Central memory CD8-positive, alpha-beta T cell (primary cell): ENCODE results near the gene FUT8.

Experiments
- ATAC-seq: fragments of 150-1000 bp; cut with Tn5 transposase; replicated peaks from 2 replicates; pipeline ENCODE4 v1.10.0; 2022; ENCODE audit warnings: mild to moderate bottlenecking, moderate FRiP score, moderate number of reproducible peaks; ENCODE audit not compliant: poor library complexity, severe bottlenecking; ENCODE audit errors: extremely low read depth
- DNase-seq, 2 donors: peaks; one replicate each; pipeline ENCODE4 v3.0.0; 2021; ENCODE audit warnings: low spot score in 2 of 2
- H3K27ac Mint-ChIP-seq: one replicate; pipeline ENCODE4 v1.8.0; 2022; ENCODE audit warnings: low read depth, mild to moderate bottlenecking, moderate library complexity, mixed read lengths
- H3K27me3 Mint-ChIP-seq: one replicate; pipeline ENCODE4 v1.8.0; 2022; ENCODE audit warnings: mixed read lengths
- H3K36me3 Mint-ChIP-seq: one replicate; pipeline ENCODE4 v1.8.0; 2022; ENCODE audit warnings: mild to moderate bottlenecking, moderate library complexity, mixed read lengths; ENCODE audit not compliant: insufficient read depth
- H3K4me1 Mint-ChIP-seq: one replicate; pipeline ENCODE4 v1.8.0; 2022; ENCODE audit warnings: mixed read lengths
- H3K4me3 Mint-ChIP-seq: one replicate; pipeline ENCODE4 v1.8.0; 2022; ENCODE audit warnings: mild to moderate bottlenecking, moderate library complexity, mixed read lengths
- H3K9me3 Mint-ChIP-seq: one replicate; pipeline ENCODE4 v1.8.0; 2022; ENCODE audit warnings: mixed read lengths

FUT8 gene

DNA sequence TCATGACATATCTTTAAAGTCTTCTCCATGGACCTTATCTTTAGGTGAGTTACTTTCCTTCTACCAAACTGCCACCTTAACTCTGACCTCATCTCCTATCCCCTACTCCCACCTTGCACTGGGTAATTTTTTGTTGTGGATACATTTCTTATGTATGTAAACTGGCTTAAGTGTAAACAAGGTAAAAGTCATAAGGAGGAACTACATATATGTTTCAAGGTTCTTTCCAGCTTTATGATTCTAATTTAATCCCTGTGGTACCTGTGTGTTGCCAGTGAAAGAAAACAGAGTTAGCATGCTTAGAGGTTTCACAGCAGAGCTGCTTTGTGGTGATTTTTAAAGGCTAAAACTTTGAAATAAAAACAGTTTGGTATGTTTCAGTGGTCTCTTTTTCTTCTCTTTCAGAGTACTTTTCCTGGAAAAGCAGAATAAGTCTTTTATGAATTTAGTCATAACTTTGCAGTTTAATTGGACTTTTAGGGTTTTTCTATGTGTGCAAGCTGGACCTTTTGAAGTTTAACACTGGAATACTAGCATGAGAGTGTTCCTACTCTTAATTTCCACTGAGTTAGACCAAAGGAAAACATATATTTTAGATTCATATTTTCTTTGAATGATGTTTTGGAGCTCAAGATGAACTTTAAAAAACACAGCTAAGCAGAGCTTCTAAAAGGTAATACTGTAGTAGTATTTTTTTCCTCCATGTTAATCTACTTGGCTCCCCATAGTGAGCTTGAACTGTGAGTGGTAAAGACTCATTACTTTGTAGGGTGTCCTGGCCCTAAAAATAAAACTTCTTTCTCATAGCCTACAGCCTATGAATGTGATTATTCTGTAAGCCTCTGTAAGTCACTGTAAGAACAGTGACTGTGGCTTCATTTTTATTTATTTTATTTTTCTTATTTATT lies 105.4 kb downstream of the FUT8 start:
- Mint-ChIP-seq H3K27ac (no peak overlapping the region), H3K9me3 (no peaks in the 10 kb centered on the region), H3K4me3 (no peak overlapping the region), H3K27me3 (no peaks in the 10 kb centered on the region), H3K36me3 (peaks cover 1% of the 10 kb centered on the region), H3K4me1 (peaks cover 22% of the 10 kb centered on the region)
- DNase-seq (no peak), ATAC-seq (no peak)

DNA sequence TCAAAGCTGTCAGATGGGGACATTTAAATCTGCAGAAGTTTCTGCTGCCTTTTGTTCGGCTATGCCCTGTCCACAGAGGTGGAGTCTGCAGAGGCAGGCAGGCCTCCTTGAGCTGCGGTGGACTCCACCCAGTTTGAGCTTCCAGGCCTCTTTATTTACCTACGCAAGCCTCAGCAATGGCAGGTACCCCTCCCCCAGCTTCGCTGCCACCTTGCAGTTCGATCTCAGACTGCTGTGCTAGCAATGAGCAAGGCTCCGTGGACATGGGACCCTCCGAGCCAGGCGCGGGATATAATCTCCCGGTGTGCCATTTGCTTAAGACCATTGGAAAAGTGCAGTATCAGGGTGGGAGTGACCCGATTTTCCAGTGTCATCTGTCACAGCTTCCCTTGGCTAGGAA lies 115.5 kb downstream of the FUT8 start:
- H3K4me3 Mint-ChIP-seq, result no peak overlapping the region

DNA sequence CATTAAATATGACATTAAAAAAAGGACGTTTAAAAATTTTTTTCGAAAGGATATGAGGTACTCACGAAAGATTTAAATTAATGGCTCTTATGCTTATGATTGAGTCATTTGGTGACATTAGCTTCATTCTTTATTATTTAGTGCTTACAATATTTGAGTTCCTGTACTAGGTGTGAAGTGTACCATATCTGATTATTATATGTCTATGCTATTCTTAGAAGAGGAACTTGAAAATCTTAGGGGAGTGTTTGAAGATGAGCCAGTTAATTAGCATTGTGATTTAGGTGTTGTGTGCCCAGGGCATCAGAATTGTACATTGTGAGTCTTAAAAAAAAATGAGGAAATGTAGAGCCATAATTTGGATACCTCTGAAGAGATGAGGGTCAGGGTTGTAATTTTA lies 118.6 kb downstream of the FUT8 start:
- no peak overlapping the region for H3K27ac Mint-ChIP-seq
- ATAC-seq (no peak), DNase-seq (no peak)
- H3K9me3 Mint-ChIP-seq, result peaks cover 6% of the 10 kb centered on the region
- no peaks in the 10 kb centered on the region for H3K27me3 Mint-ChIP-seq
- peaks cover 2% of the 10 kb centered on the region for H3K36me3 Mint-ChIP-seq
- H3K4me3 Mint-ChIP-seq, result no peak overlapping the region
- H3K4me1 Mint-ChIP-seq, result peaks cover 22% of the 10 kb centered on the region

More for the DNA sequence above, 115.5 kb downstream of the FUT8 start:
- Mint-ChIP-seq H3K27ac (no peak overlapping the region), H3K9me3 (peaks cover 11% of the 10 kb centered on the region), H3K4me1 (peaks cover 42% of the 10 kb centered on the region), H3K36me3 (peaks cover 2% of the 10 kb centered on the region), H3K27me3 (no peaks in the 10 kb centered on the region)
- no peak for ATAC-seq
- DNase-seq, result no peak

DNA sequence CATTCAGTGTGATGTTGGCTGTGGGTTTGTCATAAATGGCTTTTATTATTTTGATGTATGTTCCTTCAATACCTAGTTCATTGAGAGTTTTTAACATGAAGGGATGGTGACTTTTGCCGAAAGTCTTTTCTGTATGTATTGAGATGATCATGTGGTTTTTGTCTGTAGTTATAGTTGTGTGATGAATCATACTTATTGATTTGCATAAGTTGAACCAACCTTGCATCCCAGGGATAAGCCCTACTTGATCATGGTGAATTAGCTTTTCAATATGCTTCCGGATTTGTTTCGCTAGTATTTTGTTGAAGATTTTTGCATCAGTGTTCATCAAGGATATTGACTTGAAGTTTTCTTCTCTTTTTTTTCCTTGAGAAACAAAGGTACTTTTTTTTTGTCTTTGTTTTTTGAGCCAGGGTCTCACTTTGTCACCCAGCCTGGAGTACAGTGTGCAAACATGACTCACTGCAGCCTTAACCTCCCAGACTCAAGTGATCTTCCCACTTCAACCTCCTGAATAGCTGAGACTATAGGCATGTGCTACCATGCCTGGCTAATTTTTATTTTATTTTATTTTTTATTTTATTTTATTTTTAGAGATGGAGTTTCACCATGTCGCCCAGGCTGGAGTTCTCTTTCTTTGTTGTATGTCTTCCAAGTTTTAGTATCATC lies 121.3 kb downstream of the FUT8 start:
- Mint-ChIP-seq H3K36me3 (no peaks in the 10 kb centered on the region), H3K4me1 (peaks cover 14% of the 10 kb centered on the region), H3K4me3 (no peak overlapping the region), H3K27me3 (no peaks in the 10 kb centered on the region), H3K9me3 (peaks cover 6% of the 10 kb centered on the region), H3K27ac (no peak overlapping the region)
- ATAC-seq (no peak), DNase-seq (no peak)

DNA sequence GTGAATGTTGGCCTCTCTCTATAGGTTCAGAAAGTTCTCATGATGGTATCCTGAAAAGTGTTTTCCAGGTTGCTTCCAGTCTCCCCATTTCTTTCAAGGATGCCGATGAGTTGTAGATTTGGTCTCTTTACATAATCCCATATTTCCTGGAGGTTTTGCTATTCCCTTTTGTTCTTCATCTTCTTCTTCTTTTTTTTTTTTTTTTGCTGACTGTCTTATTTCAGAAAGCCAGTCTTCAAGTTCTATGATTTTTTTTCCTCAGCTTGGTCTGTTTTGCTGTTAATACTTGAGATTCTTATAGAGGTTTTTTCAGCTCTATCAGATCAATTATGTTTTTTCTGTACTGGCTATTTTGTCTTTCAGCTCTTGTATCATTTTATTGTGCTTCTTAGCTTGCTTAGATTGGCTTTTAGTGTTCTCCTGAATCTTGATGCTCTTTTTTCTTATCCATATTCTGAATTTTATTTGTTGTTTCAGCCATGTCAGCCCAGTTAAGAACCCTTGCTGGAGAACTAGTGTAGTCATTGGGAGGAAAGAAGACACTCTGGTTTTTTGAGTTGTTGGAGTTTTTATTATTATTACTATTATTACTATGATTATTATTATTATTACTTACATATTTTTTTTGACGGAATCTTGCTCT lies 124.4 kb downstream of the FUT8 start:
- DNase-seq, result no peak
- Mint-ChIP-seq H3K27me3 (no peaks in the 10 kb centered on the region), H3K4me3 (no peak overlapping the region), H3K4me1 (no peaks in the 10 kb centered on the region), H3K36me3 (no peaks in the 10 kb centered on the region), H3K9me3 (no peaks in the 10 kb centered on the region), H3K27ac (no peak overlapping the region)
- no peak for ATAC-seq

DNA sequence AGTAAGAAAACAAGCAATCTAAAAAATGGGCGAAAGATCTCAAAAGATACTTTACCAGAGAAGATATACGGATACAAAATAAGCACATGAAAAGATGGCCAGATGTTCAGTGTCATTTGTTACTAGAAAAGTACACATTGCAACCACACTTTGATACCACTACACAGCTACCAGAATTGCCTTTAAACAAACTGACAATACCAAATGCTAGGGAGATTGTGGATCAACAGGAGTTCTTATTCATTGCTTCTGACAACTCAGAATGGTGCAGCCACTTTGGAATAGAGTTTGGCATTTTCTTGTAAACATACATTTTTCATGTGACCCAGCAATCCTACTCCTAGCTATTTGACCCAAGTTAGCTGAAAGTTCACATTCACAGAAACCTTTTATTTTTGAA lies 136.3 kb downstream of the FUT8 start:
- H3K4me1 Mint-ChIP-seq, result peaks cover 9% of the 10 kb centered on the region
- H3K36me3 Mint-ChIP-seq, result no peaks in the 10 kb centered on the region
- no peak overlapping the region for H3K27ac Mint-ChIP-seq
- H3K27me3 Mint-ChIP-seq, result no peaks in the 10 kb centered on the region
- ATAC-seq (no peak), DNase-seq (no peak)
- no peaks in the 10 kb centered on the region for H3K9me3 Mint-ChIP-seq
- no peak overlapping the region for H3K4me3 Mint-ChIP-seq

DNA sequence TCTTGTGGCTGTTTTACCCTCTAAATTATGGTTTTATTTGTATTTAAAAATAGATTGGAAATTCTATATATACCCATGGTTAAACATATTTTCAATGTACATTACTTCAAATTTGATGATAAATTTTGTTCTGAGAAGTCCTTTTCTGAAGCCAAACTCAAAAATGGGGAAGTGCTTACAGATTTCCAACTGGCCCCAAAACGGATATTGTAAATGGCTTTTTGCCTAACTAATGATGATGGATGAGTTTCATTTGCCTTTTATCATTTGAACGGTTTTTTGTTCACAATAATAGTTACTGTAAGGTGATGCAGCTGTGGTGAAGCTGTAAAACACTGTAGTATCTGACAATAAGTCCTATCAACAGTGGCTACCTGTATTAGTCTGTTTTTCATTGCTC lies 136.9 kb downstream of the FUT8 start:
- H3K4me3 Mint-ChIP-seq, result no peak overlapping the region

DNA sequence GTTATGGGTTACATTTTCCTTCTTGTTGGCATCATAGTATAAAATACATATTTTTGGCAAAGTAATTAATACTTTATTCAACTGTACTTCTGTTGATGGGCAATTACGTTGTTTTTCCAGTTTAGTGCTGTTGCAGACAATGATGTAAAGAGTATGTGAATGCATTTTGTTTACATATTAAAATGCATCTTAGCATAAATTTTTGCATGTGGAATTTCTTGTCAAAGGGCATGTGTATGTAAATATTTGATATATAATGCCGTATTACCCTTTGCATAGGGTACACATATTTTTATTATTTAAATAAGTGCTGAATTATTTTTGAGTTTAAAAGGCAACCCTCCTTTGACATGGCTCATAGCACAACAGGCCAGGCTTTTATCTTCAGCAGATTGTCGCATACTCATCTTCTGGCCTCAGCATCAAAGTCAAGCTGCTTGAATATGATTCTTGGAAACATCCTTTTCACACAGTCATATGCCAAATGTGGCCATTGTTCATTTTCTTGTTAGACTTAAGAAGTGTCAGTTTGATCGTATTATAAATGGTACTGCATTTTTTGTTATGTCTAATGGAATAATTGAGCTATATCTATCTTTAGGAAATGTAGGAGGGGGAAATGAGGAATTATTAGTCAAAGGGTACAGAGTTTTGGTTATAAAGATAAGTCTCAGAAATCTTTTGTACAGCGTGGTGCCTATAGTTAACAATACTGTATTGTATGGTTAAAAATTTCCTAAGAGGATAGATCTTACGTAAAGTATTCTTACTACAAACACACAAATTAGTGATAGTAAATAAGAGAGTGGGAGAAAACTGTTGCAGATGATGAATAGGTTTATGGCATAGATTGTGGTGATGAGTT lies 138.5 kb downstream of the FUT8 start:
- H3K9me3 Mint-ChIP-seq, result no peaks in the 10 kb centered on the region
- H3K27me3 Mint-ChIP-seq, result no peaks in the 10 kb centered on the region
- DNase-seq (no peak), ATAC-seq (no peak)
- H3K4me1 Mint-ChIP-seq, result peaks cover 6% of the 10 kb centered on the region
- no peaks in the 10 kb centered on the region for H3K36me3 Mint-ChIP-seq
- no peak overlapping the region for H3K4me3 Mint-ChIP-seq
- no peak overlapping the region for H3K27ac Mint-ChIP-seq

More for the DNA sequence above, 136.9 kb downstream of the FUT8 start:
- Mint-ChIP-seq H3K9me3 (no peaks in the 10 kb centered on the region), H3K4me1 (peaks cover 6% of the 10 kb centered on the region), H3K36me3 (no peaks in the 10 kb centered on the region), H3K27me3 (no peaks in the 10 kb centered on the region), H3K27ac (no peak overlapping the region)
- ATAC-seq (no peak), DNase-seq (no peak)

DNA sequence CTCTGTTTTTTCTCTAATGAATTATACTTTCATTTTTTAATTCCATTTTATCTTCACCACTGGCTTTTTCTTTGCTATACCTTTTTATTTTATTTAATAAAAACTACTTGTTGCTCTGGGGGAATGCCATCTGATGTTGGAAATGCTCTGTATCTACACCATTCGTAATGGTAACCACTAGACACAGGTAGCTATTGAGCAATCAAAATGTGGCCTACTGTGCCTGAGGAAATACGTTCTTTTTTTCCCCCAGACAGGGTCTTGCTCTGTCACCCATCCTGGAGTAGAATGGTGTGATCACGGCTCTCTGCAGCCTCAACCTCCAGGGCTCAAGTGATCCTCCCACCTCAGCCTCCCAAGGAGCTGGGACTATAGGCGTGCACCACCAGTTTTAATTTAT lies 140.2 kb downstream of the FUT8 start:
- ATAC-seq (no peak), DNase-seq (no peak)
- Mint-ChIP-seq H3K27me3 (no peaks in the 10 kb centered on the region), H3K4me3 (no peak overlapping the region), H3K9me3 (no peaks in the 10 kb centered on the region), H3K36me3 (no peaks in the 10 kb centered on the region), H3K27ac (no peak overlapping the region), H3K4me1 (peaks cover 6% of the 10 kb centered on the region)

DNA sequence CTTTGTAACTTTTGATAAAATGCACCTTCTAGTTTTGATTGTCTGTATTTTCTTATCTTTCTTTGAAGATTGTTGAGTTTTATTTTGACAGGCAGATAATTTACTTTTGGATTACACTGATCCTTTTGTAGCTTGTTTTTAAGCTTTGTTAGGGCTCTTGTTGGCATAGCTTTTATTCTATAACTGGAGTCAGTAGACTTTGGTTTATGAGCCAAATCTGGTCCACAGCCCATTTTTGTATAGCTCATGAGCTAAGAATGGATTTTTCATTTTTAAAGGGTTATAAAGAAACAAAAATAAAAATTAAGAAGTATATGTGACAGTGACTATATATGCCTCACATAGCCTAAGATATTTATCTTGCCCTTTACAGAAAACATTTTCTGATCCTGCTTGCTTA lies 142.3 kb downstream of the FUT8 start:
- H3K4me3 Mint-ChIP-seq, result no peak overlapping the region
- H3K36me3 Mint-ChIP-seq, result no peaks in the 10 kb centered on the region
- H3K4me1 Mint-ChIP-seq, result peaks cover 4% of the 10 kb centered on the region
- H3K27ac Mint-ChIP-seq, result no peak overlapping the region
- DNase-seq (no peak), ATAC-seq (no peak)
- no peaks in the 10 kb centered on the region for H3K27me3 Mint-ChIP-seq
- H3K9me3 Mint-ChIP-seq, result no peaks in the 10 kb centered on the region

DNA sequence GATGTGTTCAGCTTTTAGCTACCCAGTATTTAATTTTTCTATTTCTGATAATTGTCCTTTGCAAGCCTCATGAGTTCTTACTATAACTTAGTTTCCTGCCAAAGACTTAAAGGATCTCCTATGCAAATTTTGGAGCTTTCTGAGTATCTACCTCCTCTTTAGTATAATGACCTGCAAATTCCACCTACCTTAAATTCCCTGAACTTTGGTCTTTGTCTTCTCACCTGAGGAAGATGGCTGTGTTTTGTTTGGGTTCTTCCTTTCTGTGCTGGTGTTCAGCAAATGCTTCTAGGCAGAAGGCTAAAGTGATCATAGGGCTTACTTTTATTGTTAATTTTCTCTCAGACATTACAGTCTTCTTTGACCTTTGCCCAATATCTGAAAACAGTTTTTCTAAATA lies 142.8 kb downstream of the FUT8 start:
- DNase-seq (no peak), ATAC-seq (no peak)
- H3K9me3 Mint-ChIP-seq, result no peaks in the 10 kb centered on the region
- no peak overlapping the region for H3K27ac Mint-ChIP-seq
- no peak overlapping the region for H3K4me3 Mint-ChIP-seq
- H3K4me1 Mint-ChIP-seq, result no peaks in the 10 kb centered on the region
- H3K36me3 Mint-ChIP-seq, result no peaks in the 10 kb centered on the region
- H3K27me3 Mint-ChIP-seq, result no peaks in the 10 kb centered on the region

DNA sequence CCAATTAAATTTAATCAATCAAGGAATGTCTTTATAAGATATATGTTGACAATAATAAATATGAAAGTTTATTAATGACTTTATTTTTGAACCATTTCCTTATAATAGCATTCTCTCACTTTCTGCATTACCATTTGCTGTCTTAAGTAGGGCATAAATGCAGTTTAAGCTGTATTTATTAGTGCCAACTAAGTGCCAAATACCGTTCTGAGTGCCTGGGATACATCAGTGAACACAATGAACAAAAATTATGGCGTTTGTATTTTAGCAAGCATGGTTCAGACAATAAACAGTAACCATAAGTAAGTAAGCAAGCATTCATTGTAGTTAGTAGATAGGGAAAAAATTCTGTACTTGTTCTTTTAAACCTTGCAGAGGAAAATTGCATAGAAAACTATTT lies 145.8 kb downstream of the FUT8 start:
- Mint-ChIP-seq H3K27me3 (no peaks in the 10 kb centered on the region), H3K36me3 (peaks cover 1% of the 10 kb centered on the region), H3K4me3 (no peak overlapping the region), H3K27ac (no peak overlapping the region), H3K9me3 (no peaks in the 10 kb centered on the region), H3K4me1 (no peaks in the 10 kb centered on the region)
- no peak for ATAC-seq
- DNase-seq, result no peak
